Activated CD8-positive, alpha-beta memory T cell treated with anti-CD3 and anti-CD28 coated beads for 36 hours (primary cell): ENCODE results near the gene BANF1. TPM values are rescaled to one million over a fixed set of nuclear protein-coding genes. Genes with fewer than 3 reads are reported as not detected.
"Not testable (repeated sequence)": the region's sequence is repeated elsewhere in the genome, so short reads cannot be mapped to it uniquely, and the experiment has no call there.

Experiments
- CTCF ChIA-PET: fragments of 350-600 bp; sonication (Branson Sonifier 250); formaldehyde crosslinking; loops from one replicate; lab custom pipeline; 2021; ENCODE audit warnings: antibody characterized with exemption; lab: Charles Lee
- POLR2A ChIA-PET: fragments of 350-600 bp; sonication (Branson Sonifier 250); formaldehyde crosslinking; loops from one replicate; lab custom pipeline; 2021; ENCODE audit warnings: antibody characterized with exemption; lab: Charles Lee
- total RNA-seq, 2 experiments: library from RNA; stranded (reverse); gene quantifications; one replicate each; pipeline ENCODE4 v1.2.3, GENCODE V29; 2021

The BANF1 gene
- total RNA-seq, 2 experiments from 2014 or later = 243 to 253 TPM

DNA sequence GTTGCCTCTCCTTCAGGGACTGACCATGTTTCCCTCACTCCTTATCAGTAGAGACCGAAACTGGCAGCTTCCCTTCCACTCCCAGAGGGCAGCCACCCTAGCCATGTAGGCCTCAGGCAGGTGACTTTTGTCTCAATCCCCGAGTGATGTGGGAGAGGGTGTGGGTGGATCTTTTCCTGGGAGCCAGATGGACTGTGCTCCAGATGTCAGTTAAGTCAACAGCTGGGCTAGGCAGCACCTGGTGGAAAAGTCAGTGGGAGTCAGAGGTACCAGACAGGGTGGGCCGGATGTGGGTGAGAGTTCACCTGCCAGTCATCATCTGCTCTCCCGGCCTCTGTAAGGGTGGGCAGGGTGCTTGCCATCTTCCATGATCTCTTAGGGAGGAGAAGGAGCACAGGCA is 1.9 kb downstream of the BANF1 start:
- ChIA-PET POLR2A (no interaction called here), CTCF (no interaction called here)

DNA sequence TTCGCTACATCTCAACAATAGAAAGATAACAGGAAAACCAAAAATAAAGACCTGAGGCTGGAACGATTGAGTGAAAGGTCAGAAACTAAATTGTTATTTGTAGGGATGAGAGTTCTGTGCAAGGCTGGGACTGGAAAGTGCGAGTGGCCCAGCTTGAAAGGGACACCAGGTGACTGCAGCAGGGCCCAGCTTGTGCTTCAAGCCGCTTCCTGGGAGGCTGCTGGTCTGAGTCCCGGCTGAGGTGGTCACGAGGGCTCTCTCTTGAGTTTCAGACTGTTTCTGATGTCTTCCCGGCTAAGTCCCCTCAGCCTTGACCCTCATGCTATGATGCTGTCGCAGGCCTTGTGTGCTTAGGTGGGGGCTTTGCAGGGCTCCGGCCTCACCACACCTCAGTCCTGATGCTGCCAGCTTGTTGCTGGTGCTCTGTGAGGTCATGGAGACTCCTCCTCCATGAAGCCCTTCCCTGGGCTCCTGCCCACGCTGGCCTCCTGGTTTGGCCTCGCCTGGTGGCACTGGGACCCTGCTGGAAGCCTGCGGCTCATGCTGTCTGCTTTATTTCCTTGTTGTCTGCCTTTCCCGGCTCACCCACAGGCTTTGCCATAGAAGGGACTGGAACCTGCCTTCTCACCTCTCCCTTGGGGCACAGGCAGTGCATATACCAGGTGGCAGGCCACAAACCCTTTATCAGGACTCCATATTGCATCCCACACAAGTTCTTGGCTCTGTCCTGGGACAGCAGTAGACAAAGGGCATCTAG is 4.0 kb downstream of the BANF1 start:
- ChIA-PET POLR2A (interaction anchor here (0.5 kb wide), 1 partner anchor 78 kb away, joined by 6 read pairs; no protein-coding TSS in a partner anchor), CTCF (no interaction called here)

DNA sequence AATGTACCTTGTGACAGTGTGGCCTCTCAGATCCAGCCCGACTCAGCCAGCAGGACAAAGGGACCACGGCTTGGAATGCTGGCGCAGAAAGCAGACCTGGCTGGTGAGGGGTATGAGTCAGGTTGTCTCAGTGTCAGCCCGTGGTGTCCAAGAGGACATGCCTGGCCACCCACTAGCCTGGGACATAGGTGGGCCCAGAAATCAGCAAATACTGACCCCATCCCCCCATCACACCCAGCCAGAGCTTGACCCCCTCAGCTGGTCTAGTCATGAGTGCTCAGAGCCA is 4.5 kb downstream of the BANF1 start:
- ChIA-PET POLR2A (no interaction called here), CTCF (no interaction called here)

DNA sequence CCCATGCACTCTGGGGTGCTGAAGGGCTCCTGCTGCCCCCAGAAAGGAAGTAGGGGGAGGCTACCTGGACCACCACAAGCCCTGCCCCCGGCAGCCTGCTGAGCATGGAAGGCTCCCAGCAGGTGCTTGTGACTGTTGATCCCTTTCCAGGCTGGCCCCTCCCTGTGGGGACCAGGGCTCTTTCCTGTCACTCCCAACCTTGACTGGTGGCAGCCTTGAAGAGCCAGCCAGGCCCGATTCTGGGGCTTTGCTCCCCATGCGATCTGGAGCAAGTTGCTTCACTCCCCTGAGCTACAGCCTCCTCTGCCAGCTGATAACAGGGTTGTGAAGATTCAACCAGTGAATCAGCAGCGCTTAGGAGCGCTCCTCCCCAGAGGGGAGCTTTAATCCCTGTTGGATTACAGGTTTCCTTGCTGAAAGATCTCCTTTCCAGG is 4.9 kb downstream of the BANF1 start:
- POLR2A ChIA-PET = no interaction called here
- CTCF ChIA-PET = no interaction called here

DNA sequence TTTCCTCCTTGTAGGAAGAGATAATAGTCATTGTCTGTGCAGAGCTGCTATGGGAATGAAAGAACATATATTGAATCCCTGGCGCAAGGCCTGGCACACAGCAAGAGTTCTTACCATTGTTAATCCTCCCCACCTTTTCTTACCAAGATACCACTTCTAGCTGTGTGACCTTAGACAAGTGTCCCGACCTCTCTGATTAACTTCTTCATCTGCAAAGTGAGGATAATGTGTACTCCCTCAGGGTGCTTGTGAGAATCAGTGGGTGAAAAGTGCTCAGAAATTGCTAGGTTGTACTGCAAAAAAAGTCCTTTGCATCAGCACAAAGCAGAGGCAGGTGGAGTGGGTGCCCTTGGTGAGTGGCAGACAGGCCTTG is 5.8 kb downstream of the BANF1 start:
- POLR2A ChIA-PET = no interaction called here
- CTCF ChIA-PET = interaction anchor here (1.0 to 2.4 kb wide), 4 partner anchors 14 to 296 kb away, joined by 3 to 13 read pairs (median 5); partner anchors contain the start of genes CATSPER1 and KAT5

DNA sequence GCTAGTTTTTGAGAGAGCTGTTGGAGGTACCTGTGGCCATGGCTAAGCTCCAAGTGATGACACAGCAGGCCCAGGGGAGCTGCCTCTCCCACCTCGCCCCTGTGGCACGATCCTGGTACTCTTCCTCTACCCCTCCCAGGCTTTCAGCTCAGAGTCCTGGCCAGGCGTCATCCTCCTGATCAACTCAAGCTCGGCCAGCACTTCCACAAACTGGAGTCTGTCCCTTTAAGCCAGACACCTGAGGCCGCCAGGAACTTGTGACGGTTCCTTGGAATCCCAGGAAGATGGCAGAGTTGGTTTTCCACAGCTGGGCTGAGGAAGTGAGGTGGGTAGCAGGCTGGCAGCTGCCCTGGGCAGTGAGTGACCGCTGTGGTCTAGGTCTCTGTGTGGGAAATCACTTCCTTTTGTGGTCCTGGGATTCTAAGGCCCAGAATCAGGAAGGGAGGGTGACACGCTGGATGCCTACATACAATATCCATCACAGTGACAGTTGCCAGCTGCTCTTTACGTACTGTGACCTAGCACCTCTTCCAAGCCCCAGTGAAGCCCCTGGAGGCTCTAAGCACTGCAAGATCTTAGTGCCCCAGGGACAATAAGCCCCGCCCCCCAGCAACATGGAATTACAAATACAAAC is 6.3 kb downstream of the BANF1 start:
- CTCF ChIA-PET = interaction anchor here (0.7 to 2.4 kb wide), 5 partner anchors 14 to 297 kb away, joined by 3 to 13 read pairs (median 4); partner anchors contain the start of genes CATSPER1 and KAT5
- POLR2A ChIA-PET = interaction anchor here (0.6 kb wide), 1 partner anchor 150 kb away, joined by 4 read pairs; no protein-coding TSS in a partner anchor

DNA sequence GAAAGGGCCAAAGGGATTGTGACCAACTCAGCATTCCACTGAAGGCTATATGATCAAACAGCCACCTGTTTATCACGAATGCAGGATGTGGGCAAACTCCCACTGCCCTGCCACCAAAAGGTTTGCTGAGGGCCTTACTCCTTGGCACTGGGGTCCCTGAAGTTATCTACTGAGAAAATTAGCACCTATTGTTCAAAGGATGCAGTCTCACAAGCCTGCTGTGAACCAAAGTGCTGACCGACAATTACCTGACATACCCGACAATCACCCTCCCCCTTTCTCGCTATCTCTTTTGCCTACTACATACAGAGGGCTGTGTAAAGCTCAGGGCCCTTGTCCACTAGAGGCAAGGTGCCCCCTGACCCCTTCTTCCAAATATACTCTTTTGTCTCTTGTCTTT is 7.7 kb downstream of the BANF1 start:
- POLR2A ChIA-PET = not testable (repeated sequence)
- CTCF ChIA-PET = interaction anchor here (1.2 to 2.4 kb wide), 2 partner anchors 12 to 22 kb away, joined by 5 to 13 read pairs; no protein-coding TSS in a partner anchor

DNA sequence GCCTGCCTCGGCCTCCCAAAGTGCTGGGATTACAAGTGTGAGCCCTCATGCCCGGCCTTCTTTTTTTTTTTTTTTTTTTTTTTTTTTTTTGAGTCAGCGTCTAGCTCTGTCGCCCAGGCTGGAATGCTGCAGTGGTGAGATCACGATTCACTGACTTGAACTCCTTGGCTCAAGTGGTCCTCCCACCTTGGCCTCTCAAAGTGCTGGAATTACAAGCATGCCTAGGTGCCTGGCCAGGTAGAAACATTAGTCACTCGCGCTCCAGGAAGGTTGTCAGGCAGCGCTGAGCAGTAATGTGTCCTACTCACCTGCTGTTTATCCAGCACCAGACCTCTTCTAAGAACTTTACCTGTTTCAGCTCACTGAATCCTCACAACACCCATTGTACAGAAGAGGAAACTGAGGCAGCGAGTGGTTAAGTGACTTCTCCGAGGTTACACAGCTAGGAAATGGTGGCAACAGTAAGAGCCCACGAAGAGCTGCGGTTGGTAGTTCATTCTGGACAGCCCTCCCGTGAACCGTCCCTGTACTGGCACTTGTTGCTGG is 9.0 kb downstream of the BANF1 start:
- ChIA-PET POLR2A (interaction anchor here (0.6 to 0.9 kb wide), 5 partner anchors 52 to 290 kb away, joined by 3 to 4 read pairs (median 4); partner anchors contain the start of genes CFL1 and YIF1A), CTCF (interaction anchor here (0.7 to 3.5 kb wide), 3 partner anchors 11 to 57 kb away, joined by 3 to 17 read pairs (median 3); no protein-coding TSS in a partner anchor)

DNA sequence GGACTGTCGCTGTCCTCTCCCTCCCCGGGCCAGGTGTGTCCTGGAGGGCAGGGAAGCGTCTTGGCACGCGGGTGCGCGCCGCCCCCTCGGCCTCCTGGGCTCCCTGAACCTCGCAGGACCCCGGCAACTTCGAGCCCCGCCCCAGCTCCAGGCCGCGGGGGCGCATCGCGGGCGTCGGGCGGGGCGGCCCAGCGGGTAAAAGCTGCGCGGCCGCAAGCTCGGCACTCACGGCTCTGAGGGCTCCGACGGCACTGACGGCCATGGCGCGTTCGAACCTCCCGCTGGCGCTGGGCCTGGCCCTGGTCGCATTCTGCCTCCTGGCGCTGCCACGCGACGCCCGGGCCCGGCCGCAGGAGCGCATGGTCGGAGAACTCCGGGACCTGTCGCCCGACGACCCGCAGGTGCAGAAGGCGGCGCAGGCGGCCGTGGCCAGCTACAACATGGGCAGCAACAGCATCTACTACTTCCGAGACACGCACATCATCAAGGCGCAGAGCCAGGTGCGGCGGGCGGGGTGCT is 9.5 kb downstream of the BANF1 start, which contains the start of gene CST6:
TSS of gene CST6 (plus strand) at position 224 of the 519 bp plus-strand sequence. CDS start at position 261, 37 bp downstream.
- POLR2A ChIA-PET = interaction anchor here (0.6 to 0.9 kb wide), 5 partner anchors 51 to 290 kb away, joined by 3 to 4 read pairs (median 4); partner anchors contain the start of genes CFL1 and YIF1A
- CTCF ChIA-PET = interaction anchor here (0.7 to 3.5 kb wide), 3 partner anchors 11 to 57 kb away, joined by 3 to 17 read pairs (median 3); no protein-coding TSS in a partner anchor

DNA sequence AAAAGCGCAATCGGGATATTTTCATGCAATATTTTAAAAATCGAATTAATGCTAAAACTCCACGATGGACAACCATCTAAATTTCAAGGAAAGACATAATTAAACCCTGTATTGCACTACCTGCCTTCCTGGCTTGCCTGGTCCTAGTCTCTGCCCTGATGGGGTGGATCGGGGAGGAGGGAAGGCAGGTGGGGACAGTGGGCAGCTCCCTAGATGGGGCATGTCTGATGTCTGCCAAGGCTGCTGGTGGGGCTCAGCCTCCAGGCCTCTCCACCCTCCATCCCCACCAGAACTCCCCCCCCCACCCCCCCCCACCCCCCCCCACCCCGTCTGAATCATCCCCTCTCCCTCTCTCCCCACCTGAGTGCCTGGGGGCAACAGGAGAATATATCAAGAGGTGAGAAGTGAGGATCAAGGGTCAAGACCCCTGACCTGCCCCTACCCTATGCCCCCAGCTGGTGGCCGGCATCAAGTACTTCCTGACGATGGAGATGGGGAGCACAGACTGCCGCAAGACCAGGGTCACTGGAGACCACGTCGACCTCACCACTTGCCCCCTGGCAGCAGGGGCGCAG is 10.2 kb downstream of the BANF1 start:
- ChIA-PET POLR2A (no interaction called here), CTCF (interaction anchor here (1.3 to 3.5 kb wide), 2 partner anchors 10 to 39 kb away, joined by 3 to 17 read pairs; no protein-coding TSS in a partner anchor)

DNA sequence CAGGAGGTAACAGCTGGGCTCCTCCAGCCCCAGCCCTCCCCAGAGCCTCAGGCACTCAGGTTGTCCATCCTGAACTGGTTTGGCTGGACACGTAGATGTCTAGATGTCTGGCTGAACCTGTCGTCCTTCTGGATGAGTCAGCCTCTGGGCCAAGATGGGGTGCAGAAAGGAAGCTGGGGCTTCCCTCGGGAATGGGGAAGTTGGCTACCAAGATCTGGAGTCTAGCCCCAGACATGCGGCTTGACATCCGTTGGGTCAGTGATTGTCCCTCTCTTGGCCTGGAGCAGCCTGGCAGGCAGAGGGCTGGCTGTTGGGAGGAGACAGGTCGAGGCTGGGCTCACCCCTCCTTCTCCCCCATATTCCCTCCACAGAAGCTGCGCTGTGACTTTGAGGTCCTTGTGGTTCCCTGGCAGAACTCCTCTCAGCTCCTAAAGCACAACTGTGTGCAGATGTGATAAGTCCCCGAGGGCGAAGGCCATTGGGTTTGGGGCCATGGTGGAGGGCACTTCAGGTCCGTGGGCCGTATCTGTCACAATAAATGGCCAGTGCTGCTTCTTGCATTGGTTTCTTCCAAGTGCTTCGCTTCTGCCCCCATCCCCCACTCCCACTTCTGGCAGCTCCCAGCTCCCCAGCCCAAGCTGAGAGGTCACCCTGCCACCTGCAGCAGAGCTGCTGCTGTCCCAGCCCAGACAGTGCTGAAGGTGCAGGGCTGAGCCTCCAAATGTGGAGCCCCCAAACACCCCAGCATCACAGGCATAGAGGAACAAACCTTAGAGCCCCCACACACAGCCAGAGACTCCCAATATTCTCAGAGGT is 10.9 kb downstream of the BANF1 start:
- POLR2A ChIA-PET = no interaction called here
- CTCF ChIA-PET = interaction anchor here (0.9 to 3.5 kb wide), 2 partner anchors 10 to 12 kb away, joined by 3 to 17 read pairs; no protein-coding TSS in a partner anchor

DNA sequence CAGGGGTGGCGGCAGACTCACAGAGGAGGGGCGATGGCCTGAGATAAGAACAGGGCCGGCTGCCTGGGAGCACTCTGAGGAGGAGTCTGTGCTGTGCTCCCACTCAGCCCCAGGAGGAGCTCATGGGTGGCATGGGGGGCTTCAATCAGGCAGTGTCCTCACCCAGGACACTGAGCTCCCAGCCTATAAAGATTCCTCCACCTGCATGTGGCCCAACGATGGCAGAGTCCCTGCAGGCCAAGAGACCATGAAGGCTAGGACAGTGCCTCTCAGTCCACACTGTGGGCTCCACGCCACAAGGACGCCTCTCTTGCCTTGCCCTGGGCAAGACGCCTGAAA is 11.4 kb downstream of the BANF1 start:
- ChIA-PET CTCF (interaction anchor here (0.9 to 3.5 kb wide), 2 partner anchors 9 to 13 kb away, joined by 3 to 17 read pairs; no protein-coding TSS in a partner anchor), POLR2A (no interaction called here)

DNA sequence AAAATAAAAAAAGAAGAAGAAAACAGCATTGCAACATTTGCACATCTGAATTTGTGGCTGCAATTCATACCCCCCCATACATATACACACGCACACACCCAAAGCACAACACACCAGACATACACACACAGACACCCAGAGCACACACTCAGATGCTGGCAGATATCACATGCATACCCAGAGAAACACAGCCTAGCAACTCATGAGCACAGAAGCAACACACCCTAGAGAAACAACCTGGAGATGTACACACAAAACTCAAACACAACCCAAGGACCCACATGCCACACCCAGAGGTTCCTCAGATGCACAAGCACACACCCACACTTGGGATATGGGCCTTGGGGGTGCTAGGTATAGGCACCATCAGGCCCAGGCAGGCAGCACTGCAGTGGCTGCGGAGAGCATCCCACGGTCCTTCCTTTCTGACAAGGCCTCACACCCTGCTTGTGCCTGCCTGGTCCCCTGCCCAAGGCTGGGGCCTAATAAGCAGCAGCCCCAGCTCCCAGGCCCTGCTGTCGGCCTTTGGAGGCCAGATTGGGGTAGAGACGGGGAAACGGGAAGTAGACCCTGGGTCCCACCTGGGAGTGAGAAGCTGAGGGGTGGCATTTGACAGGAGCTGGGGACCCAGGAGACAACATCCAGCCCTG is 12.6 kb downstream of the BANF1 start:
- POLR2A ChIA-PET = no interaction called here
- CTCF ChIA-PET = interaction anchor here (0.7 to 3.5 kb wide), 3 partner anchors 8 to 141 kb away, joined by 3 to 17 read pairs (median 3); no protein-coding TSS in a partner anchor

DNA sequence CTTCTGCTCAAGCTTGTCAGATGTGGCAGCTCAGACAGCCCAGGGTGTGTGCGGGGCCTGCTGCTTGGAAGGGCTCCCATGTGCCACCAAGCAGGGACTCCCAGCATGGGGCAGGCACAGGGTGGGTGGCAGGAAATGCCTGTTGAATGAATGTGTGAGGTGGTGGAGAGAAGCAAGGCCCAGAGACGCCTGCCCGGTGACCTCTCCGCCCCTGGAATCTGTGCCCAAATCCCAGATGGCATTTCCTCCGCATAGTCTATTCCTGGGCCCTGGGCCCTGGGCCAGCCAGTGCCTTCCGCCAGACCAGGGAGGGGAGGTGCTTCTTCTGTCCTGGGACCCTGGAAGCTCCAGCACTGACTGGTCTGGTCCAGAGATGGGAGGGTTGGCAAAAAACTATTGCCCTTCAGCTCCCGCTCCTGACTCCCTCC is 13.2 kb downstream of the BANF1 start:
- ChIA-PET POLR2A (no interaction called here), CTCF (no interaction called here)

DNA sequence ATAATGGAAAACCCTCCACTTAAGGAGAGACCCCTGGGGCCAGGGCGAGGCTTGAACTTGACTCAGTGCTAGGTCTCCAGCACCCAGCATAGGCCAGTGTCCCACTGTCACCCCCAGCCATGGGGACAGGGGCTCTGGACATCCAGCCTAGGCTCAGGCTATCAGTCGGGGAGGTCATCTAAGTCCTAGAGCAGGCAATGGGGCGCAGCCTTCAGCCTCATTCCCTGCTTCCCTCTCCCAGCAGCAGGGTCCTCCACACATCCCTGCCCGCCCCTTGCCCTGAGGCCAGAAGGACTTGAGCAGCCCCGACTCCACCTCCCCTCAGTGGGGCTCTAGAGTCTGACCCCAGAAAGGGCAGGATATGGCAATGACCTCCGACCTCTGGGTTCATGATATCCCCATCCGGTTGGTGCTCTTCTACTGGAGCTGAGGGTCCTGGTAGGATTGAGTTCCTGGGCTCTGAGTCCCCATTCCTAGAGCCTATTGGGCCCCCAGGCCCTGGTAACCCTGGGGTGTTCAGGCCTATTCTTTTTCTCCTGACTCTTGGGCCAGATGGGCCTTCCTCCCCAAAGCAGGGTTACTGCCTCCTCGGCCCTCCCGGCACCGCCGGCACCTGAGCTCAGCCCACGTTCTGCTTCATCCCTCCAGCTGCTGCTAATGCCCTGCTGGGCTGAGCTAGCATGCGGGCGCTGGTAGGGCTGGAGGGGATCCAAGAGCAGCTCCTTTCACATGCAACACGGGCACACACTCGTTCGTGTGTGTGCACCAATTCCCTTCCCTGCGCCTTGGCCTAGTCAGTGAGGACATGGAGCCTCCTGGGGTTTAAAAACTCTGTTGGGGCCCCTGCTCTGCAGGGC is 13.9 kb downstream of the BANF1 start:
- ChIA-PET POLR2A (no interaction called here), CTCF (no interaction called here)

DNA sequence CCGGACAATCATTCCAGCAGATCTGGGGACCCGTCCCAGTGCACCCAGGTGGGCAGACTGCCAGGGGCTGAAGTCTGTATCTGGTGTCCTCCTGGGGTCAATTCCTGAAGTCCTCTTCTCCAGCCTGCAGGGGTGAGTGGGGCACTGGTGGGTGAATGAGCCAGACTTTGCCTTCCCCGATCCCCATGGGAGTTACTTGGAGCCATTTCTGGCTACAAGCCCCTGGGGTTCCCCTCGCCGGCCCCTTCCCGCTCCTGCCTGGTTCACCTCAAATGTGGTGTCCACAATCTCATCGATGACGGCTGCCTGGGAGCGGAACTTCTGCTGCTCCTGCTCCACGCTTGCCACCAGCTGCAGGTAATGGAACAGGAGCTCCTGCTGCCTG is 14.5 kb downstream of the BANF1 start:
- CTCF ChIA-PET = no interaction called here
- POLR2A ChIA-PET = no interaction called here

DNA sequence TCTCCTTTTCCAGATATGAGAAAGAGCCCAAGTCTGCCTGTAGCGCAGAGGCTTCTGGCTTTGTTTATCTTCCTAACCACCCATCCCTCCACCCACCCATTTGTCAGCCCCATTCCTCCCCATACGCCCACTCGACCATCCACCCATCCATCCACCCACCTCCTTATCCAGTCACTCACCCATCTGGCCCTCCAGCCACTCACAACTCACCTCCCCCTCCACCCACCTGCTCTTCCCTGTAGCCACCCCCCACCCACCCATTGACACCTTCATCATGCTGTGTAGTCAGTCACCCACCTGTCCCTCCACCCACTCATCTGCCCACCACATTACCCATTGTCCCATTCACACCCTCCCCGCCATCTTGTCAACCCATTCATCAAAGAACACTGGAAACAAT is 15.0 kb downstream of the BANF1 start:
- POLR2A ChIA-PET = no interaction called here
- CTCF ChIA-PET = interaction anchor here (0.7 to 1.1 kb wide), 3 partner anchors 24 to 168 kb away, joined by 3 read pairs; no protein-coding TSS in a partner anchor
